WERI-Rb-1 (cell line): Measurements from ENCODE around the gene ATP8A2.

Experiments
- DNase-seq: peaks from one replicate; pipeline ENCODE4 v3.0.0-alpha.2; 2020
- H3K27ac ChIP-seq: fragments of 250-450 bp; sonication (Bioruptor Pico); 2 replicates; pipeline ENCODE4 v1.5.1; 2020; ENCODE audit warnings: mild to moderate bottlenecking, moderate library complexity
- H3K27me3 ChIP-seq: fragments of 250-450 bp; sonication (Bioruptor Pico); 2 replicates; pipeline ENCODE4 v1.5.1; 2021; ENCODE audit warnings: mild to moderate bottlenecking, low read depth, moderate library complexity; ENCODE audit not compliant: insufficient read depth, severe bottlenecking
- H3K36me3 ChIP-seq: fragments of 250-450 bp; sonication (Bioruptor Pico); 2 replicates; pipeline ENCODE4 v1.5.1; 2020; ENCODE audit warnings: mild to moderate bottlenecking, moderate library complexity
- H3K4me3 ChIP-seq: 2 replicates; pipeline ENCODE4 v1.5.1; 2011; ENCODE audit warnings: low read depth, mild to moderate bottlenecking, control low read depth, low read length
- H3K9me3 ChIP-seq: fragments of 250-450 bp; sonication (Bioruptor Pico); 2 replicates; pipeline ENCODE4 v1.5.1; 2021; ENCODE audit warnings: mild to moderate bottlenecking, moderate library complexity; ENCODE audit not compliant: severe bottlenecking
- TF ChIP-seq, protein P1 (sequence below): IDR thresholded peaks from 2 replicates; pipeline ENCODE4 v1.5.1; 2011; ENCODE audit warnings: low read depth, mild to moderate bottlenecking, control low read depth, inconsistent platforms, low read length

ATP8A2 gene

DNA sequence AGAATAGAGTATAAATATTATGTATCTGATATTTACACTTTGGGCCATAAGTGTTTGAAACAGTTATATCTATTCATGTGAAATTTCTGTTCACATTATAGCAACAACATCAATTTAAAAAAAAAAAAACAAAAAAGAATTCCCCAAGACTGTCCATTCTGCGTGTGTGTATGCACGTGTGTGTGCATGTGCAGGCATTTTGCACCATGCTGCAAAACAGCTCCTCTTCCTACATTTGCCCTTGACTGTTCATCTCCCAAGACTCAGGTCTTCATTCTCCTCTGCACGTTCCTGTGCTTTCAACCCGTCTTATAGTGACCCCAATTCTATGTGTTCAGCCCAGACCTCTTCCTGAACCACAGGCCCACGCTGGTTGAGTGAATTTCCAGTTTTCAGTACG, 530.7 kb downstream of the ATP8A2 start:
- no peak for DNase-seq
- H3K4me3 ChIP-seq = no peak overlapping the region

DNA sequence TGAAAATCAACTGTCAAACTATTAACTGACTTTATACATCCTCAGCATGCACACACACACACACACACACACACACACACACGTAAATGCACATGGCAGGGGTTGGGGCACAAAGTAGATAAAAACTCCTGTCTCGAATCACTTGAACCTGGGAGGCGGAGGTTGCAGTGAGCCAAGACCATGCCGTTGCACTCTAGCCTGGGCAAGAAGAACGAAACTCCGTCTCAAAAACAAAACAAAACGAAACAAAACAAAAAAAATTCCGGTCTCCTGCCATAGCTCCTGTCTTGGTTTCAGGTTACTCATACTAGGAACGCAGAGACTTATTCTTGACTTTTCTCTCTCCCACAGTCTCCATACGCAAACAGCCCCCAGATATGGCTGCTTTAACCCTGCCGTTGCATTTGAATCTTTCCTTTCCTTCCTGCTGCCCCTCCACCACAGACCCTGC, 531.1 kb downstream of the ATP8A2 start:
- TF ChIP-seq, protein P1, sequence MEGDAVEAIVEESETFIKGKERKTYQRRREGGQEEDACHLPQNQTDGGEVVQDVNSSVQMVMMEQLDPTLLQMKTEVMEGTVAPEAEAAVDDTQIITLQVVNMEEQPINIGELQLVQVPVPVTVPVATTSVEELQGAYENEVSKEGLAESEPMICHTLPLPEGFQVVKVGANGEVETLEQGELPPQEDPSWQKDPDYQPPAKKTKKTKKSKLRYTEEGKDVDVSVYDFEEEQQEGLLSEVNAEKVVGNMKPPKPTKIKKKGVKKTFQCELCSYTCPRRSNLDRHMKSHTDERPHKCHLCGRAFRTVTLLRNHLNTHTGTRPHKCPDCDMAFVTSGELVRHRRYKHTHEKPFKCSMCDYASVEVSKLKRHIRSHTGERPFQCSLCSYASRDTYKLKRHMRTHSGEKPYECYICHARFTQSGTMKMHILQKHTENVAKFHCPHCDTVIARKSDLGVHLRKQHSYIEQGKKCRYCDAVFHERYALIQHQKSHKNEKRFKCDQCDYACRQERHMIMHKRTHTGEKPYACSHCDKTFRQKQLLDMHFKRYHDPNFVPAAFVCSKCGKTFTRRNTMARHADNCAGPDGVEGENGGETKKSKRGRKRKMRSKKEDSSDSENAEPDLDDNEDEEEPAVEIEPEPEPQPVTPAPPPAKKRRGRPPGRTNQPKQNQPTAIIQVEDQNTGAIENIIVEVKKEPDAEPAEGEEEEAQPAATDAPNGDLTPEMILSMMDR = no peak
- Histone ChIP-seq H3K27ac (no peak overlapping the region), H3K9me3 (peaks cover 9% of the 10 kb centered on the region)

More for the DNA sequence above, 530.7 kb downstream of the ATP8A2 start:
- TF ChIP-seq, protein P1 = no peak
- peaks cover 12% of the 10 kb centered on the region for H3K9me3 ChIP-seq
- H3K36me3 ChIP-seq = no peaks in the 10 kb centered on the region
- H3K27ac ChIP-seq = no peak overlapping the region
- H3K27me3 ChIP-seq = no peaks in the 10 kb centered on the region

DNA sequence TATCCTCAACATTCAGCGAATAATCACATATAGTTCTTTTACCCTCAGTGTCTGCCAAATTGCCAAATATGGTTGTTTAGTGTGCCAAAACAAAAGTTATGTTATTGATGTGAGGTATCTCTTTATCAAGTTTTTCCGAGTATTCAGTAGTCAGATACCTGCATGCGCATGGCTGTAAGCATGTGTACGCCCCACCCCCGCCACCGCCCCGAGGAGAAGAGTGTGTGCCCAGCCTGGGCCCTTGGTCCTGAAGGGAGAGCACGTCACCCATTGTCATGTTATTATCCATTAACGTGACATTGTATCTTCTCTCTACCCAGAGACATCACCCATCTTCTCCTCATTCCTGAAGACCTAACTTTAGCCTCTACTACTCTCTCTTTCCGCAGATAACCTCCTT, 533.1 kb downstream of the ATP8A2 start:
- Histone ChIP-seq H3K27ac (no peak overlapping the region), H3K36me3 (no peaks in the 10 kb centered on the region), H3K4me3 (no peak overlapping the region), H3K27me3 (no peaks in the 10 kb centered on the region), H3K9me3 (no peaks in the 10 kb centered on the region)
- TF ChIP-seq, protein P1 = no peak
- no peak for DNase-seq

More for the DNA sequence above, 531.1 kb downstream of the ATP8A2 start:
- no peaks in the 10 kb centered on the region for H3K27me3 ChIP-seq
- no peaks in the 10 kb centered on the region for H3K36me3 ChIP-seq
- no peak overlapping the region for H3K4me3 ChIP-seq
- DNase-seq = no peak

DNA sequence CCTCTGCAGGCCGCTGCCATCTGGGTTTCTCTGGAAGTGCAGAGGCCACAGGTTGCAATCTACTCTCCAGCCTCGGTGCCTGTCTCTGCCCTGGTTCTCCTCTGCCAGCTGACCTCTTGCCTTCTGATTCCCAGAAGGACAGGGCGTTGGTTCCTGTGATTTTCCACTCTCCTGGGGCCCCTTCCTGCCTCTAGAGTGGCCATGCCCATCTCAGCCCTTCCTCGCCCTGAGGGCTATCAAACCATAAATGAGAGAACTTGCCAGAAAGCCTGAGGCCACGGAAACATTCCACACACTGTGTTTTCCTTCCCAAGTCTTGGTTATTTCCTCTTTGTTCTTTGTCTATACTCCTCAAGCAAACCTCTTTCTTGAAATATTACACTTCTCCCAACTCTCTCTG, 533.8 kb downstream of the ATP8A2 start:
- Histone ChIP-seq H3K27me3 (no peaks in the 10 kb centered on the region), H3K27ac (no peak overlapping the region), H3K36me3 (no peaks in the 10 kb centered on the region), H3K9me3 (no peaks in the 10 kb centered on the region), H3K4me3 (no peak overlapping the region)
- TF ChIP-seq, protein P1 = no peak
- no peak for DNase-seq

DNA sequence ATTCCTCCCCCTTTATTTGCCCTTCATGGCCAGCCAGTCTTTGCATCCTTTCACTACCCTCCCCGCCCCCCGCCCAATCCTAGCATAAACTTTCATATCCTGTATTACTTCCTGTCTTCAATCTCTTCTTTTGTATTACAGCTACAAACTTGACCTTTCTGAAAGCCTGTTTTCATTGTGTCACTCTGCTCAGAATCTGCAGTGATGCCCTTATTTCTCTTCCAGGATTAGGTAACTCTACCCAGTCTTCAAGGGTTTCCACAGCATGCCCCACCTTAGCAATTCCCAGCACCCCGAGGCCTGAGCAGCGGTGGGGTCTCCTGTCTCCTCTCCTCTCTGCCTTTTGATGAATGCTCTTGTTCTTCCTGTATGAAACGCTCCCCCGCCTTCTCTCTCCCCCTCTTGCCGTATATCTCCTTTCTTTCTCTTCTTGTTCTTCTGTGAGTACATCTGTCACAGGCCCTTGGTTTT, 534.5 kb downstream of the ATP8A2 start:
- Histone ChIP-seq H3K9me3 (no peaks in the 10 kb centered on the region), H3K27ac (no peak overlapping the region), H3K36me3 (no peaks in the 10 kb centered on the region), H3K27me3 (no peaks in the 10 kb centered on the region), H3K4me3 (no peak overlapping the region)
- TF ChIP-seq, protein P1 = no peak
- DNase-seq = no peak

DNA sequence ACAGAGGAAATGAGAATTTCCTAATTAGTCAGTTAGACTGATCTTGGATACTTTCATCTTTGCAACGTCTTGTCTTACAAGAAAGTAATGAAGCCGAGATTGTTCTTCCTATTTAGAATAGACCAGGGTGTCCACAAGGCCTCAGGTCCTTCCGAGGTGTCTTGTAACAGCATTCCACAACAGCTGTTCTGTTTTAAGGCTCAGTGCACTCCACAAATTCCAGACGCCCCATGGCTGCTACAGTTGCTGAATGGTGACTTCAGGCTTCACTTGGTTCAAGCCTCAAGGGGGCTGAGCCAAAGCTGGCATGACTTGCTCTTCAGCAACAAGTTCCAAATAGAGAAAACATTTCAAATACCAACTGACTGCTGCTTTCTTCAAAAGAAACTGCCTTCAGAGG, 536.6 kb downstream of the ATP8A2 start:
- H3K27me3 ChIP-seq = no peaks in the 10 kb centered on the region
- H3K4me3 ChIP-seq = no peak overlapping the region
- no peak overlapping the region for H3K27ac ChIP-seq
- TF ChIP-seq, protein P1 = no peak
- no peak for DNase-seq
- H3K9me3 ChIP-seq = no peaks in the 10 kb centered on the region
- H3K36me3 ChIP-seq = no peaks in the 10 kb centered on the region
